ENCODE data around the gene THRSP.

The THRSP gene

GRCh38 chr11:78097666-78098385, 34.2 kb downstream of the THRSP start:
- no peak for DNase-seq (ENCODE audit: low spot score)

GRCh38 chr11:78099666-78100065, 36.0 kb downstream of the THRSP start:
- DNase-seq (ENCODE audit: low spot score), result no peak

GRCh38 chr11:78100261-78100660, 36.6 kb downstream of the THRSP start:
- DNase-seq (ENCODE audit: low spot score), result no peak

GRCh38 chr11:78100676-78101472, 37.2 kb downstream of the THRSP start:
- DNase-seq (ENCODE audit: low spot score), result no peak

GRCh38 chr11:78109081-78110015, 45.7 kb downstream of the THRSP start:
- no peak for DNase-seq (ENCODE audit: low spot score)

- DNase-seq (ENCODE audit: low spot score), result no peak
Measured at GRCh38 chr11:78110351-78110750, 46.7 kb downstream of the THRSP start.

GRCh38 chr11:78110830-78111229, 47.2 kb downstream of the THRSP start:
- no peak for DNase-seq (ENCODE audit: low spot score)

GRCh38 chr11:78111298-78111697, 47.6 kb downstream of the THRSP start:
- DNase-seq (ENCODE audit: low spot score), result no peak

GRCh38 chr11:78112582-78113275, 49.1 kb downstream of the THRSP start:
- no peak for DNase-seq (ENCODE audit: low spot score)
